ENCODE results near the gene LINGO4. TPM values are rescaled to one million over a fixed set of nuclear protein-coding genes. Genes with fewer than 3 reads are reported as not detected.

The LINGO4 gene
- total RNA-seq, 1 experiment from 2014 or later = not detected

DNA sequence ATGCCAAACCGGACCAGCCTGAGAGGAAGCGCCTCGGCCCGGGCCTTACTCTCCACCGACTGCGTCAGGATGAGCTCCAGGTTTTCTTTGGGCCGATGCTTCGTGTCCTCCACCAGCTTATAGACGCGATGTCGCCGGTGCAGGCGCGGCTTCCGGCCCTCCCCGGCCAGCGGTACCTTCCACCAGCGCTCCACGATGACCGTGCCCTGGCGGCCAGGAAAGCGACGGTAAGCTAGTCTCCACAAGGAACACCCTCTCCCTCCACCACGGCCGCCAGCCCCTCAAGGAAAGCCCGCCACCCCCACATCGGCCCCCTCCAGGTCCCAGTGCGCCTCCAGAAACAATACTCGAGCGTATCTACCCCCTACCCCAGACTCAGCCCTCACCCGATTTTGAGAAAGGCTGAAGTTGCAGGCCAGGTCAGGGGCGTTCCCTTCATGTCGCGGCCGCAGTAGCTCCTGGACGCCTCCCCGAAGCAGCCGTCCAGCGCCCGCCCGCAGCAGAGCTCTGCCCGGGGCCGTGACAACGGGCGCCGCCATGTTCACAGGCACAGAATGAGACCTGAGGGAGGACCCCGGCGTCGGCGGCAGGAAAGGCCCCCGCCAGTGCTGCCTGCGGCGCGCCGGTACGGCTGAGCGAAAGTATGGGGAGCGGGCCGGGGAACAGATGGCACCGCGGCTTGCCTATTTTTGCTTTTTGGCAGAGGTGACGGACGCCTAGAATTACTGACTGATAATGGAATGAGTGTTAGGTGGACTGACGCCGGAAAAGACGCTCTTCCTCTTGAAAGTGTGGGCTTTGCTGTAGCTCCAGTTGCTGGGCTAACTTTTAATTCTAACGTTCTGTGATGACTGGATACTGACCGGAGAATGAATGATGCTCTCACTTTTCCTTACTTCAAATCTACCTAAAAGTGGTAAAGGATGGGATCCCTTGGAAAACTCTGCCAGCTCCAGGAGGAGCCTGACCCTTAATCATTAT is 42.0 kb downstream of the LINGO4 start, which contains the start of gene MRPL9 (continued):
- TF ChIP-seq, protein P1, sequence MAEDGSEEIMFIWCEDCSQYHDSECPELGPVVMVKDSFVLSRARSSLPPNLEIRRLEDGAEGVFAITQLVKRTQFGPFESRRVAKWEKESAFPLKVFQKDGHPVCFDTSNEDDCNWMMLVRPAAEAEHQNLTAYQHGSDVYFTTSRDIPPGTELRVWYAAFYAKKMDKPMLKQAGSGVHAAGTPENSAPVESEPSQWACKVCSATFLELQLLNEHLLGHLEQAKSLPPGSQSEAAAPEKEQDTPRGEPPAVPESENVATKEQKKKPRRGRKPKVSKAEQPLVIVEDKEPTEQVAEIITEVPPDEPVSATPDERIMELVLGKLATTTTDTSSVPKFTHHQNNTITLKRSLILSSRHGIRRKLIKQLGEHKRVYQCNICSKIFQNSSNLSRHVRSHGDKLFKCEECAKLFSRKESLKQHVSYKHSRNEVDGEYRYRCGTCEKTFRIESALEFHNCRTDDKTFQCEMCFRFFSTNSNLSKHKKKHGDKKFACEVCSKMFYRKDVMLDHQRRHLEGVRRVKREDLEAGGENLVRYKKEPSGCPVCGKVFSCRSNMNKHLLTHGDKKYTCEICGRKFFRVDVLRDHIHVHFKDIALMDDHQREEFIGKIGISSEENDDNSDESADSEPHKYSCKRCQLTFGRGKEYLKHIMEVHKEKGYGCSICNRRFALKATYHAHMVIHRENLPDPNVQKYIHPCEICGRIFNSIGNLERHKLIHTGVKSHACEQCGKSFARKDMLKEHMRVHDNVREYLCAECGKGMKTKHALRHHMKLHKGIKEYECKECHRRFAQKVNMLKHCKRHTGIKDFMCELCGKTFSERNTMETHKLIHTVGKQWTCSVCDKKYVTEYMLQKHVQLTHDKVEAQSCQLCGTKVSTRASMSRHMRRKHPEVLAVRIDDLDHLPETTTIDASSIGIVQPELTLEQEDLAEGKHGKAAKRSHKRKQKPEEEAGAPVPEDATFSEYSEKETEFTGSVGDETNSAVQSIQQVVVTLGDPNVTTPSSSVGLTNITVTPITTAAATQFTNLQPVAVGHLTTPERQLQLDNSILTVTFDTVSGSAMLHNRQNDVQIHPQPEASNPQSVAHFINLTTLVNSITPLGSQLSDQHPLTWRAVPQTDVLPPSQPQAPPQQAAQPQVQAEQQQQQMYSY (CRISPR knock-in tag; IDR thresholded peaks at IDR 0.05) = peak; percentile 36; the same call in 1 of the 2 replicates
- TF ChIP-seq, protein P2, sequence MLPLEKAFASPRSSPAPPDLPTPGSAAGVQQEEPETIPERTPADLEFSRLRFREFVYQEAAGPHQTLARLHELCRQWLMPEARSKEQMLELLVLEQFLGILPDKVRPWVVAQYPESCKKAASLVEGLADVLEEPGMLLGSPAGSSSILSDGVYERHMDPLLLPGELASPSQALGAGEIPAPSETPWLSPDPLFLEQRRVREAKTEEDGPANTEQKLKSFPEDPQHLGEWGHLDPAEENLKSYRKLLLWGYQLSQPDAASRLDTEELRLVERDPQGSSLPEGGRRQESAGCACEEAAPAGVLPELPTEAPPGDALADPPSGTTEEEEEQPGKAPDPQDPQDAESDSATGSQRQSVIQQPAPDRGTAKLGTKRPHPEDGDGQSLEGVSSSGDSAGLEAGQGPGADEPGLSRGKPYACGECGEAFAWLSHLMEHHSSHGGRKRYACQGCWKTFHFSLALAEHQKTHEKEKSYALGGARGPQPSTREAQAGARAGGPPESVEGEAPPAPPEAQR (CRISPR knock-in tag; IDR thresholded peaks at IDR 0.05) = no peak
- TF ChIP-seq ESRRA (CRISPR knock-in tag; IDR thresholded peaks at IDR 0.05; ENCODE audit: borderline replicate concordance) (no peak), FOXK1 (CRISPR knock-in tag; IDR thresholded peaks at IDR 0.05) (peak; percentile 91), CREB1 (CRISPR knock-in tag; IDR thresholded peaks at IDR 0.05) (no peak), ZNF671 (CRISPR knock-in tag; IDR thresholded peaks at IDR 0.05) (no peak), TP53 (CRISPR knock-in tag; IDR thresholded peaks at IDR 0.05) (no peak), SMAD3 (CRISPR knock-in tag; IDR thresholded peaks at IDR 0.05; ENCODE audit: borderline replicate concordance) (no peak), GTF2I (CRISPR knock-in tag; conservative IDR thresholded peaks at IDR 0.05) (no peak), ZNF416 (CRISPR knock-in tag; IDR thresholded peaks at IDR 0.05) (no peak), PRRX2 (CRISPR knock-in tag; IDR thresholded peaks at IDR 0.05) (no peak), ZNF423 (CRISPR knock-in tag; IDR thresholded peaks at IDR 0.05) (no peak), MXD4 (CRISPR knock-in tag; IDR thresholded peaks at IDR 0.05; ENCODE audit: borderline replicate concordance) (no peak), GABPB1 (CRISPR knock-in tag; IDR thresholded peaks at IDR 0.05) (no peak), NFE2L1 (CRISPR knock-in tag; IDR thresholded peaks at IDR 0.05) (no peak), ZNF232 (CRISPR knock-in tag; IDR thresholded peaks at IDR 0.05) (no peak), ZNF317 (CRISPR knock-in tag; IDR thresholded peaks at IDR 0.05; ENCODE audit: borderline replicate concordance, low read depth) (no peak)
- TF ChIP-seq, protein P3, sequence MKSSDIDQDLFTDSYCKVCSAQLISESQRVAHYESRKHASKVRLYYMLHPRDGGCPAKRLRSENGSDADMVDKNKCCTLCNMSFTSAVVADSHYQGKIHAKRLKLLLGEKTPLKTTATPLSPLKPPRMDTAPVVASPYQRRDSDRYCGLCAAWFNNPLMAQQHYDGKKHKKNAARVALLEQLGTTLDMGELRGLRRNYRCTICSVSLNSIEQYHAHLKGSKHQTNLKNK (CRISPR knock-in tag; IDR thresholded peaks at IDR 0.05) = no peak
- TF ChIP-seq, protein P4, sequence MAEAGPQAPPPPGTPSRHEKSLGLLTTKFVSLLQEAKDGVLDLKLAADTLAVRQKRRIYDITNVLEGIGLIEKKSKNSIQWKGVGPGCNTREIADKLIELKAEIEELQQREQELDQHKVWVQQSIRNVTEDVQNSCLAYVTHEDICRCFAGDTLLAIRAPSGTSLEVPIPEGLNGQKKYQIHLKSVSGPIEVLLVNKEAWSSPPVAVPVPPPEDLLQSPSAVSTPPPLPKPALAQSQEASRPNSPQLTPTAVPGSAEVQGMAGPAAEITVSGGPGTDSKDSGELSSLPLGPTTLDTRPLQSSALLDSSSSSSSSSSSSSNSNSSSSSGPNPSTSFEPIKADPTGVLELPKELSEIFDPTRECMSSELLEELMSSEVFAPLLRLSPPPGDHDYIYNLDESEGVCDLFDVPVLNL (CRISPR knock-in tag; IDR thresholded peaks at IDR 0.05; ENCODE audit: borderline replicate concordance, low read depth) = no peak
- TF ChIP-seq, protein P5, sequence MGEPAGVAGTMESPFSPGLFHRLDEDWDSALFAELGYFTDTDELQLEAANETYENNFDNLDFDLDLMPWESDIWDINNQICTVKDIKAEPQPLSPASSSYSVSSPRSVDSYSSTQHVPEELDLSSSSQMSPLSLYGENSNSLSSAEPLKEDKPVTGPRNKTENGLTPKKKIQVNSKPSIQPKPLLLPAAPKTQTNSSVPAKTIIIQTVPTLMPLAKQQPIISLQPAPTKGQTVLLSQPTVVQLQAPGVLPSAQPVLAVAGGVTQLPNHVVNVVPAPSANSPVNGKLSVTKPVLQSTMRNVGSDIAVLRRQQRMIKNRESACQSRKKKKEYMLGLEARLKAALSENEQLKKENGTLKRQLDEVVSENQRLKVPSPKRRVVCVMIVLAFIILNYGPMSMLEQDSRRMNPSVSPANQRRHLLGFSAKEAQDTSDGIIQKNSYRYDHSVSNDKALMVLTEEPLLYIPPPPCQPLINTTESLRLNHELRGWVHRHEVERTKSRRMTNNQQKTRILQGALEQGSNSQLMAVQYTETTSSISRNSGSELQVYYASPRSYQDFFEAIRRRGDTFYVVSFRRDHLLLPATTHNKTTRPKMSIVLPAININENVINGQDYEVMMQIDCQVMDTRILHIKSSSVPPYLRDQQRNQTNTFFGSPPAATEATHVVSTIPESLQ (CRISPR knock-in tag; IDR thresholded peaks at IDR 0.05) = no peak
- TF ChIP-seq, protein P6, sequence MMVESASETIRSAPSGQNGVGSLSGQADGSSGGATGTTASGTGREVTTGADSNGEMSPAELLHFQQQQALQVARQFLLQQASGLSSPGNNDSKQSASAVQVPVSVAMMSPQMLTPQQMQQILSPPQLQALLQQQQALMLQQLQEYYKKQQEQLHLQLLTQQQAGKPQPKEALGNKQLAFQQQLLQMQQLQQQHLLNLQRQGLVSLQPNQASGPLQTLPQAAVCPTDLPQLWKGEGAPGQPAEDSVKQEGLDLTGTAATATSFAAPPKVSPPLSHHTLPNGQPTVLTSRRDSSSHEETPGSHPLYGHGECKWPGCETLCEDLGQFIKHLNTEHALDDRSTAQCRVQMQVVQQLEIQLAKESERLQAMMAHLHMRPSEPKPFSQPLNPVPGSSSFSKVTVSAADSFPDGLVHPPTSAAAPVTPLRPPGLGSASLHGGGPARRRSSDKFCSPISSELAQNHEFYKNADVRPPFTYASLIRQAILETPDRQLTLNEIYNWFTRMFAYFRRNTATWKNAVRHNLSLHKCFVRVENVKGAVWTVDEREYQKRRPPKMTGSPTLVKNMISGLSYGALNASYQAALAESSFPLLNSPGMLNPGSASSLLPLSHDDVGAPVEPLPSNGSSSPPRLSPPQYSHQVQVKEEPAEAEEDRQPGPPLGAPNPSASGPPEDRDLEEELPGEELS (CRISPR knock-in tag; IDR thresholded peaks at IDR 0.05) = no peak
- TF ChIP-seq, protein P7, sequence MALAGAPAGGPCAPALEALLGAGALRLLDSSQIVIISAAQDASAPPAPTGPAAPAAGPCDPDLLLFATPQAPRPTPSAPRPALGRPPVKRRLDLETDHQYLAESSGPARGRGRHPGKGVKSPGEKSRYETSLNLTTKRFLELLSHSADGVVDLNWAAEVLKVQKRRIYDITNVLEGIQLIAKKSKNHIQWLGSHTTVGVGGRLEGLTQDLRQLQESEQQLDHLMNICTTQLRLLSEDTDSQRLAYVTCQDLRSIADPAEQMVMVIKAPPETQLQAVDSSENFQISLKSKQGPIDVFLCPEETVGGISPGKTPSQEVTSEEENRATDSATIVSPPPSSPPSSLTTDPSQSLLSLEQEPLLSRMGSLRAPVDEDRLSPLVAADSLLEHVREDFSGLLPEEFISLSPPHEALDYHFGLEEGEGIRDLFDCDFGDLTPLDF (CRISPR knock-in tag; IDR thresholded peaks at IDR 0.05) = no peak
- TF ChIP-seq, protein P8, sequence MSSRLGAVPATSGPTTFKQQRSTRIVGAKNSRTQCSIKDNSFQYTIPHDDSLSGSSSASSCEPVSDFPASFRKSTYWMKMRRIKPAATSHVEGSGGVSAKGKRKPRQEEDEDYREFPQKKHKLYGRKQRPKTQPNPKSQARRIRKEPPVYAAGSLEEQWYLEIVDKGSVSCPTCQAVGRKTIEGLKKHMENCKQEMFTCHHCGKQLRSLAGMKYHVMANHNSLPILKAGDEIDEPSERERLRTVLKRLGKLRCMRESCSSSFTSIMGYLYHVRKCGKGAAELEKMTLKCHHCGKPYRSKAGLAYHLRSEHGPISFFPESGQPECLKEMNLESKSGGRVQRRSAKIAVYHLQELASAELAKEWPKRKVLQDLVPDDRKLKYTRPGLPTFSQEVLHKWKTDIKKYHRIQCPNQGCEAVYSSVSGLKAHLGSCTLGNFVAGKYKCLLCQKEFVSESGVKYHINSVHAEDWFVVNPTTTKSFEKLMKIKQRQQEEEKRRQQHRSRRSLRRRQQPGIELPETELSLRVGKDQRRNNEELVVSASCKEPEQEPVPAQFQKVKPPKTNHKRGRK (CRISPR knock-in tag; IDR thresholded peaks at IDR 0.05; ENCODE audit: borderline replicate concordance) = no peak
